Liver (tissue), 3 donors: ENCODE results near the gene GFPT2.

Experiments
- CTCF ChIP-seq: fragments of 150-350 bp; IDR thresholded peaks from 2 replicates; pipeline ENCODE4 v1.5.1; 2017; ENCODE audit warnings: improper control_type of control experiment, low read depth, low read length; ENCODE audit not compliant: missing input control
- TAF1 ChIP-seq: conservative IDR thresholded peaks from 2 replicates; pipeline ENCODE4 v1.6.1; 2016; ENCODE audit warnings: antibody characterized with exemption, mild to moderate bottlenecking
- YY1 ChIP-seq: IDR thresholded peaks from 2 replicates; pipeline ENCODE4 v1.6.1; 2016; ENCODE audit warnings: antibody characterized with exemption, mild to moderate bottlenecking
- donor health status: healthy.
- donor health status: healthy.

- TF ChIP-seq YY1 (no peak), TAF1 (no peak), CTCF (no peak)
Observed at GRCh38 chr5:180291234-180291940, 61.7 kb downstream of the GFPT2 start.
